ENCODE measurements around the gene SUB1. TPM values are rescaled to one million over a fixed set of nuclear protein-coding genes. Genes with fewer than 3 reads are reported as not detected.

Gene SUB1
- total RNA-seq, 1 donor from 2014 or later: 63.4 TPM

DNA sequence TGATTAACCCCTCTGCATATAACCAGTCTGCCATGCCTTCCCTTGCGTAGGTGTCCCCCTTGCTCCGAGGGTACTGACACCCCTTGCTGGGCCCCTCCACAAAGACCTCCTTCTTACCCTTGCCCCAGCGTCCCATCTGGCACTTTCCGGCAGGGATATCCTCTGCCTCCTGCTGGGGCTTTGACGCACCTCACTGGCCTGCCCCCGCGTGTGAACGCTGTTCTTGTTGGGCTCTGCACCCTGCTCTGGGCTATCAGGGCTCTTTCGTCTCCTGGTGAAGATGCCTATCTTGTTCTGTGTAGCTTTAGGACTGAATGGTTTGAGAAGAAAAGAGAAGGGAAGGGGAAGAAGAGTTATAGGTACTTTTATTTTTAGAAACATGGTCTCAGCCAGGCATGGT, 53.0 kb downstream of the SUB1 start:
- no peak for ATAC-seq
- no peak for DNase-seq (ENCODE audit: low spot score)

- no peak for ATAC-seq
- no peak for DNase-seq (ENCODE audit: low spot score)
Measured at GRCh38 chr5:32639943-32640342, 54.6 kb downstream of the SUB1 start.

GRCh38 chr5:32642276-32643002, 57.1 kb downstream of the SUB1 start:
- ATAC-seq: no peak
- no peak for DNase-seq (ENCODE audit: low spot score)

- no peak for DNase-seq (ENCODE audit: low spot score)
- no peak for ATAC-seq
Measured at GRCh38 chr5:32645246-32645645, 59.9 kb downstream of the SUB1 start.

DNA sequence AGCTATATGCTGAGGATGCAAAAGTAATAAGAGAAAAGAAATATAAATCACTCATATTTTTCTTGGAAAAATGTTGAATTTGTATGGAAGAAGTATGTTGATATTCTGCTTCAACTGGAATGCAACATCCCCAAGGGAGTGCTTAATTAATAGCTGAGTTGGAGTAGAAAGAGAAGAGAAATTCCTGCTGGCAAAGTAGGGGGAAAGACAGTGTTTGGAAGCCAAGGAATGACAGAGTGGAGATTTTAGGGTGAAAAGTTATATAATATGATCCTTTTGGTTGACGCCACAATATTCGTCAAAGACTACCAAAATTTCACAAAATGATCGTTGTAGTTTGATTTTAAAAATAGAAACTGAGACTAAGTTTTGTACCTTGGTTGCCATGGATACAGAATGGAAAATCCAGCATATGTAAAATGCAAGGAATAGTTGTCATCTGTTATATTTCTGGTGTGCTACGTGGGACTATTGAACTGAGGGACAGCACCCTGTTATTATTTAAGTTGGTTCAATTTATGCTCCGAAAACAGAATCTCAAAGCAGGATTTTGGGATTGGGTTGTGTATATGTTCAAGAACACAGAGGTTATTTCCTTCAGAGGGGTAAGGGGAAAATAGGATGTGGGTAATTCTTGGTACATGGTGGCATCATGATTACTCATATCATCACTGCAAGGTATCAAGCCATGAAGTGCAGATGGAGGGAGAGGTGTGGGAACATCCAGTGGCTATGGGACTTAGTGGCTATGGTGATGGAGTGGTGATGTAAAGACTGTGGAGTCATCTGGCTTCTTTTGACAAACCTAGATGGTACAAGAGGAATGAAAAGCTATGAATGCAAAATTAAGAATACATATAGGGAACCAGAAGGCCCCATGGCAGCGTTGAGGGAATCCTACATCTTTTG, 61.0 kb downstream of the SUB1 start:
- no peak for ATAC-seq
- DNase-seq (ENCODE audit: low spot score): no peak

DNA sequence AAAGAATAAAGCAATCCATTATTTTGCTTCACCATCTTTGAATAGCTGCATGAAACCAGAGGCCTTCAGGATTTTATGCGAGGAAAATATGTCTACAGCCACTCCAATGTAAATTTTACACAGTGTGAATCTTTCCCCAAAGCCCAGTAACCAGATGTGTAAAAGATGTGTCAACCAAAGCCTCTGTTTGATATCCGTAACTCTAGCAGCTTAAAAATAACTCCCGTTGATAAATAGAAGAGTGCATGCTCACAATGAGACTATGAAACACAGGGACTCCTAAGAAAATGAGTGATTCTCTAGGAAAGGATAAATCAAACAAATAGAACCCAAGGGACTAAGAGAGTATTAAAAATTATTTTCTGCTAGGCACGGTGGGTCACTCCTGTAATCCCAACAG, 65.7 kb downstream of the SUB1 start:
- no peak for DNase-seq (ENCODE audit: low spot score)
- no peak for ATAC-seq

GRCh38 chr5:32651638-32652037, 66.3 kb downstream of the SUB1 start:
- ATAC-seq (no peak), DNase-seq (ENCODE audit: low spot score) (no peak)

Other genes starting within 250 kb of the SUB1 start
- 18.2 TPM for gene ZFR, start 140.8 kb upstream of the SUB1 start, total RNA-seq
- gene NPR3, start 125.8 kb downstream of the SUB1 start, total RNA-seq: 3.5 TPM

Measured in left lobe of liver (tissue), 2 donors.